IPS-11a (cell line): ENCODE data around the gene ATXN10.
"Not testable (repeated sequence)": the region's sequence is repeated elsewhere in the genome, so short reads cannot be mapped to it uniquely, and the experiment has no call there.

Source experiments
- H3K4me3 ChIP-seq: one replicate; pipeline ENCODE4 v1.5.1; 2013; ENCODE audit warnings: low read depth, low read length, control low read depth

ATXN10 gene

GRCh38 chr22:45704648-45705047 is 33.0 kb downstream of the ATXN10 start:
- H3K4me3 ChIP-seq = no peak overlapping the region

DNA sequence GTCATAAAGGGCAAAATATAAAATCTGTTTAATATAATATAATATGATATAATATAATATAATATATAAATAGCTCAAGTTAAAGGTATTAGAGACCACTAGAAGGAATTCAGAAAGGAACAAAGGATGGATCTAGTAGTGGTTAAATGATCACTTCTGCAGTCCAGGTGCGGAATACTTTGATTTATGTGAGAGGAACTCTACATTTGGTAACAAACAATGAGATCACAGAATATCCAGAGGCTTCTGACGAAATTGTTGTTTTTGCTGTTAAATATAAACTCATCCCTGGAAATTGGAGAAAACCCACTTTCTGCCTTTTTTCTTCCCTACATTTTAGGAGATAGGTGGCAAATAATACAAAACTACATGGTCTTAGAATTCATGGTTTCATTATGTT is 36.0 kb downstream of the ATXN10 start:
- no peak overlapping the region for H3K4me3 ChIP-seq

DNA sequence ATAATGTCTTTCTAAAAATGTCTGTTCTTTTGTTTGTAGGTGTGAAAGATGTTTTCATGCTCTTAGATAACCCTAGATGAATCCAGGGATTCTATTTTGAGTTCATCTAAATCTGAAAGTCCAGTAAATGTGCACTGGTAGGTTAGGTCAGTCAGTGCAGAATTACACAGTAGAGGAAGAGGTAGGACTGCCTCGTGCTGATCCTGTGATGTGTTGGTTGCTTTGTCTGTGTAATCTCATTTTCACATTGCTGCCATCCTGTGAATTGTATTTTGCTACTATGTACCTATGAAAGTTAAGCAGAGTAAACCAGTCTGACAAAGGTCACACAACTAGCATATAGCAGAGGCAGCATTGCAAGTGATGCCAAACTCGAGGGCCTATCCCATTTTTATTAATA is 36.5 kb downstream of the ATXN10 start:
- H3K4me3 ChIP-seq = no peak overlapping the region

DNA sequence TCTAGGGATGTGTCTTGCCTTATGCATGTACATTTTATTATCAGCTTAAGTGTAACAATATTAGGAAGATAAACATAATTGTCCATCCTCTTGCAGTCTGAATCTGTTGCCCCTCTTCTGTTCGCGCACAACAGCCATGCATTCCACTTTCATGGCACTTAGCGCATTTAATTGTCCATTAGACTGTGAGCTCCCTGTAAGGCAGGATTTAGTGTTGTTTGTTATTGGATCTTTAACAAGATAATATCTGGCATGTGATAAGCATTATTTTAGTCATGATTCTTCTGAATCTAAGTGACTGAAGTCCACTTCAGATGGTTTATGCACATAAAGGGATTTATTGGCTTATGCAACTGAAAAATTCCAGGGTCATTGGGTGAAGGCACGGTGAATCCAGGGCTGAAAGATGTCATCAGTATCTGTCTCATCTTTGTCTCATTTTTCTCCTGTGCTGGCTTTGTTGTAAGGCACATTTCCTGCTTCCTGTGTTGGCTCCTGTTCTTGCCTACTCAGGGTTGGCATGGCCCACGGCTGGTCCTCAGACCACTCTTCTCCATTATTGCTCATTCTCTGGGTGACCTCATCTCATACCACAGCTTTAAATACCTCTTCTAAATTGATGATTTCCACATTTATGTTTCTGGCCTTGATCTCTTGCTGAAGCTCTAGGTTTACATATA is 37.6 kb downstream of the ATXN10 start:
- no peak overlapping the region for H3K4me3 ChIP-seq

GRCh38 chr22:45709866-45710265 is 38.2 kb downstream of the ATXN10 start:
- H3K4me3 ChIP-seq = no peak overlapping the region

DNA sequence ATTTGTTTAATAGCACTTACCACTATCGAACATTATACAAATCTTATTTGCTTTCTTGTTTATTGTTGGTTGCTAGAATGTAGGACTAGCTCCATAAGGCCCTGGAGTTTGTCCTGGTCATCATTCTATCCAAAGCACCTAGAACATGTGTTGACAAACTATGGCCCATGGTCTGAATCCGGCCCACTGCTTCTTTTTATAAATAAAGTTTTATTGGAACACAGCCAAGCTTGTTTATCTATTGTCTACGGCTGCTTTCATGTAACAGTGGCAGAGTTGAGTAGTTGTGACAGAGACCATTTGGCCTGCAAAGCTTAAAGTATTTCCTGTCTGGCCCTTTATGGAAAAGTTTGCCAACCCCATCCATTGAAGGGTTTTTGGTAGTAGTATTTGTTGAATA is 38.8 kb downstream of the ATXN10 start:
- no peak overlapping the region for H3K4me3 ChIP-seq

DNA sequence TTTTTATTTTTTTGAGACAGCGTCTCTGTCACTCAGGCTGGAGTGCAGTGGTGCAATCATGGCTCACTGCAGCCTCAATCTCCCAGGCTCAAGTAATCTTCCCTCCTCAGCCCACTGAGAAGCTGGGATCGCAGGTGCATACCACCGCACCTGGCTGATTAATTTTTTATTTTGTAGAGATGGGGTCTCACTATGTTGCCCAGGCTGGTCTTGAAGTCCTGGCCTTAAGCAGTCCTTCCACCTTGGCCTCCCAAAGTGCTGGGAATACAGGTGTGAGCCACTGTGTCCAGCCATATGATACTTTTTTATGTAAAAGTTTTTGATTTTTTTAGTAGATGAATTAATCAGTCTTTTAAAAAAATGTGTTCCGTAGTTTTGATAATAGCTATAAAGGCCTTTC is 42.8 kb downstream of the ATXN10 start:
- not testable (repeated sequence) for H3K4me3 ChIP-seq

DNA sequence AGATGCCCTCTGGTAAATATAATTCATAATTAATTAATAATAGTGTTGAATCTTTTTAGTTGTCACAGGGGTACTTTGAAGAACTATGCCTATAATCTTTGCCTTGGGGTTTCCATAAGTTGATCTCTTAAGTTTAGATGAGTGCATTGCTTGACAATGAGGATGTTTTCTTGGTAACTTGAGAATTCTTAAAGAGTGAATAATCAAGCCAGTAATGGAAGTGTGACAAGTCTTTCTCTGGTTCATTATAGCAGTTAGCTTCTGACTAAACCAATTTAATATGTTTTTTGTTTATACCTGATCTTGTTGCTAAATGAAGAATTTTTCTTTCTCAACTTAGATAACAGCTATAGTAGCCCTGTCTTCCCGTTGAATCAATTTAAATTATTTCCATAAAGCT is 46.2 kb downstream of the ATXN10 start:
- no peak overlapping the region for H3K4me3 ChIP-seq

GRCh38 chr22:45718391-45718790 is 46.8 kb downstream of the ATXN10 start:
- H3K4me3 ChIP-seq = no peak overlapping the region

DNA sequence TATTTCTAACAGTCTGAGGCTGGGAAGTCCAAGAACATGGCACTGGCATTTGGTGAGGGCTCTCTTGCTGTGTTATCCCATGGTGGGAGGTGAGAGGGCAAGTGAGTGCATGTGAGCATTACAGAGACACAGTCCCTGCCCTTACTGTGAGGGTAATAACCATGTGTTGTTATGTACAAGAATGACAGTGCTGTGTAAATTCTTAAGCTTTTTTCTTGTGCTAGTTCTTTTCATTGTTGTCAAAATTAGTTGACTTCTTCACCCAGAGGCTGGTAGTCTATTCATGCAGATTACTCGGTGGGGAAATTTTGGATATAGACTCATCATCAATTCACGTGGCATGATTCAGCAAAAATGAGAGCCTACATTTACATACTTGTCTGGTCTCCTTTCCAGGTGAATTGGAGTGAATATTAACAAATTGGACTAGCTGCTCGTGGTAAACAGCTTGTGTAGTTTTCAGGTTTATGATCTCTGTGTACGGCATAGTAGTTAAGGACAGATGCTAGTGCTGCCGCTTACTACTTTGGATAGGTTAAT is 49.3 kb downstream of the ATXN10 start:
- no peak overlapping the region for H3K4me3 ChIP-seq

DNA sequence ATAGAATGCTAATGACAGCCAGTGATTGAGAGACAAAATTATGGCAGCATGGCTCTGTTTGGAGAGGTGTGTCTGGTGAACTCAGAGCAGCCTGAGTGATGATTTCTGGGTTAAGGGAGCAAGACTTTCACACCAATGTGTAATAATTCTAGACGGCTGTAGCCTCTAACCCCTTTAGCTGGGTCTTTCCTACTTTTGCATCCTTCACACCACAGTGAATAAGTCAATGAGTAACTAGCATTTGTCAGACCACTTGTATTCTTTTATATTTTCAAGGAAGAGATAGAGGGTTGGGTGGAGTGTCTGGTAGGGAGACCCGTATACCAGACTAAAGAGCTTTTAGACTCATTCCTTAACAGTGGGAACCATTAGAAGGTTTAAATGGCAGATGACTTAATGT is 50.4 kb downstream of the ATXN10 start:
- H3K4me3 ChIP-seq = no peak overlapping the region

- H3K4me3 ChIP-seq = no peak overlapping the region
Measured at GRCh38 chr22:45726081-45726480, 54.4 kb downstream of the ATXN10 start.

- H3K4me3 ChIP-seq = no peak overlapping the region
Measured at GRCh38 chr22:45731041-45731797, 59.6 kb downstream of the ATXN10 start.

- H3K4me3 ChIP-seq = no peak overlapping the region
Measured at GRCh38 chr22:45731798-45732495, 60.3 kb downstream of the ATXN10 start.

- no peak overlapping the region for H3K4me3 ChIP-seq
Measured at GRCh38 chr22:45735273-45735672, 63.6 kb downstream of the ATXN10 start.

DNA sequence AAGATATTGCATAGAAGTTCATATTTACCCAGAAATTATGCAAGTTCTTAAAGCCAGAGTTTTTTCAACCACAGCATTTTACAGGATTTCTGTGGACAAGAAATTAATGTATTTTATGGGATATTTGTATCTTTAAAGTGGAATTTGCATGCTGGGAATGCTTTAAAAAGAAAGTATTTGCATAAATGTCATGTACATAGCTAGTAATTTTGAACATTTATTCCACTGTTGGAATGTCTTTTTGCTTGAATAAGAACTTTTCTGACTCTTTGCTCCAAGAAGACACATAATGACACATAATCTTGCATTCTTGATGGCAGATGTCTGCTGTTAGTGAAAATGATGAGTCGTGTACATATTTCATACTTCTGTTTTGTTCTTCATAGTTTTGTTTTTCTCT is 66.6 kb downstream of the ATXN10 start:
- no peak overlapping the region for H3K4me3 ChIP-seq

- H3K4me3 ChIP-seq = no peak overlapping the region
Measured at GRCh38 chr22:45740236-45740635, 68.6 kb downstream of the ATXN10 start.

DNA sequence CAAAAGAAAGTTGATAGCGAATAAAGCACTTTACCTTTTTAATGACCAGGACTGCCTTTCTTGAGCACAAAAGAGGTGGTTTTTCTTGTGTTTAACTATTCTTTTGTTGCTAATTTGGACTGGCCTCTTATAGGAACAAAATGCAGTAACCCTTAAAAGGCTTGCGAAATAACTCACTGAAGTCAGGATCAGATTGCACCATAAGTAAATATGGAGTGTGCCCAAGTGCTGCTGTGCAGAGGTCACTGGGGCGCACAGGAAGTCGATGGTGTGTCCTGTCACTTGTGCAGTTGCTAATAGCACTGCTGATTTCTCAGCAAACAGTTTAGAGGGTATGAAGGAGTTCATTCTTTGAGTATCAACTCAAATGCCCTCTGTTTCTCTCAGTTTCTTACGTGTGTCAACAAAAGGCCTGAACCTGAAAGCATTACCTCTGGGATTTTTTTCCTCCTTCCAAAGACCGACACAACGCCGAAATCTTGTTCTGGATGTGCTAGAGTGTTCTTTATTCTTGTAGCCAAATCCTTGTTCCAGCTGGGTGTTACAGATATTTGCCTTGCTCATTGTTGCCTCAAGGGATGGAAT is 71.3 kb downstream of the ATXN10 start:
- H3K4me3 ChIP-seq = no peak overlapping the region

GRCh38 chr22:45743687-45744086 is 72.1 kb downstream of the ATXN10 start:
- no peak overlapping the region for H3K4me3 ChIP-seq

DNA sequence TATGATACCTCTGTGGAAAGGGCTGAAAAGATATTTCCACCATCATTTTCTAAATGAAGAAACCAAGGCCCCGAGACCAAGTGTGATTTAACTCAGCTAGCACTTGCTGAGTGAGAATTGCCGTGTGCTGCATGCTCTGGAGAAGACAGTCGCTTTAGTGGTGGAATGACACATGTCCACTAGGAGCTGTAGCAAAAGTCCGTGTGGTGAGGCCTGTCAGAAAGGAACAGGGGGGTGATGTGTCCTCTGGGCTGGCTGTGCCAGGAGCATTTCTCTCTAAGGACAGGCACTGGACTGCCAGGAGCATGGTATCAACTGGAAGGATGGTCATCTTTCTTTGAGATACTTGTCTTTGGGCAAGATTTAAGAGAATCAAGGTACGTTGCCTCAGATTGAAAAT is 72.8 kb downstream of the ATXN10 start:
- no peak overlapping the region for H3K4me3 ChIP-seq

GRCh38 chr22:45750626-45751025 is 79.0 kb downstream of the ATXN10 start:
- H3K4me3 ChIP-seq = no peak overlapping the region
